ENCODE measurements around the gene CLIC2.
"Not testable (repeated sequence)": the region's sequence is repeated elsewhere in the genome, so short reads cannot be mapped to it uniquely, and the experiment has no call there.

CLIC2 gene

DNA sequence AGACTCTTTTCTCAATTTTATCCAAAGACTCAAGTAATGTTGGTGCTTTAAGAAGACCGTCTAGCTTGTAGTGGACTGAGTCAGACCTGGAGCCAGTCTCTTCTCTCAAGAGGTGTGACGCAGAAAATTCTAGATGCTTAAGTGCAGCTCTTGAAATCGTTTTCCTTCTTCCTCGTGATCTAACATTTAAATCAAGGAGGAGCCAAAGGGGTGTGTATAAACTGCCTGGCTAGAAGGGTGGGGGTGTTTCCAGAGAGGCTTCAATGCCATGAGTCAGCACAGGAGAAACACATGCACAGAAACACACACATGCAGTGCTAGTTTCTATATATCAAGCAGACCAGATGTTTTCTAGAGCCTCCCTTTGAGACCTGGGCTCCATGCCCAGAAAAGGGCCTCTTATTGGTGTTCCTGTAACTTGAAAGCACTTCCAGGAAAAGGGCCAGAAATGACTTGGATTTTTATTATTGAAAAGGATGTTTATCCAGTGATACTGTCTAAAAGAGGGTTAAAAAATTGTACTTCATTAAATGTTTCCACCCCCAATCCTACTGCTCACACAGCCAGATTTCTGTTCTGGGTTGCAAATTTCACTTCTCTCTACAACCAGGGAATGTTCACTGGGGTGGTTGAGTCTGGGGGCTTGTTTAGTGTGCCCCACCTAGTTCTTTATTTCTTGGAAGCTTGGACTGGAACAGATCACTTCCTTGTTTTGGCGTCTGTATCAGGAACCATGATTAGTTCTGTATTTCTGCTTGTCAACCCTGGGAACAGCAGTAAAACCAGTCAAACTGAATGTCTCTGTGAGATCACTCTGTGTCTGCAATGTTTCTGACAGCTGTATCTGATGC lies at the start of gene CLIC2:
CLIC2 (minus strand) TSS at position 129 of the 851 bp plus-strand sequence. CDS start 187 bp downstream, outside the sequence.
- DNase-seq (ENCODE audit: low spot score), result no peak

DNA sequence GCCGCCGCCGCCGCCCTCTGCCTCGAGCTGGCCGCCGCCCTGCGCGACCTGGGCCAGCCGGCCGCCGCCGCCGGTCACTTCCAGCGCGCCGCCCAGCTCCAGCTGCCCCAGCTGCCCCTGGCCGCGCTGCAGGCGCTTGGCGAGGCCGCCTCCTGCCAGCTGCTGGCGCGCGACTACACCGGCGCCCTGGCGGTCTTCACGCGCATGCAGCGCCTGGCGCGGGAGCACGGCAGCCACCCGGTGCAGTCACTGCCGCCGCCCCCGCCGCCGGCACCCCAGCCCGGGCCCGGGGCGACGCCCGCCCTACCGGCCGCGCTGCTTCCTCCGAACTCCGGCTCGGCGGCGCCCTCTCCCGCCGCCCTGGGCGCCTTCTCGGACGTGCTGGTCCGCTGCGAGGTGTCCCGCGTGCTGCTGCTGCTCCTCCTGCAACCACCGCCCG lies 48.1 kb upstream of the CLIC2 start:
- not testable (repeated sequence) for DNase-seq (ENCODE audit: low spot score)

DNA sequence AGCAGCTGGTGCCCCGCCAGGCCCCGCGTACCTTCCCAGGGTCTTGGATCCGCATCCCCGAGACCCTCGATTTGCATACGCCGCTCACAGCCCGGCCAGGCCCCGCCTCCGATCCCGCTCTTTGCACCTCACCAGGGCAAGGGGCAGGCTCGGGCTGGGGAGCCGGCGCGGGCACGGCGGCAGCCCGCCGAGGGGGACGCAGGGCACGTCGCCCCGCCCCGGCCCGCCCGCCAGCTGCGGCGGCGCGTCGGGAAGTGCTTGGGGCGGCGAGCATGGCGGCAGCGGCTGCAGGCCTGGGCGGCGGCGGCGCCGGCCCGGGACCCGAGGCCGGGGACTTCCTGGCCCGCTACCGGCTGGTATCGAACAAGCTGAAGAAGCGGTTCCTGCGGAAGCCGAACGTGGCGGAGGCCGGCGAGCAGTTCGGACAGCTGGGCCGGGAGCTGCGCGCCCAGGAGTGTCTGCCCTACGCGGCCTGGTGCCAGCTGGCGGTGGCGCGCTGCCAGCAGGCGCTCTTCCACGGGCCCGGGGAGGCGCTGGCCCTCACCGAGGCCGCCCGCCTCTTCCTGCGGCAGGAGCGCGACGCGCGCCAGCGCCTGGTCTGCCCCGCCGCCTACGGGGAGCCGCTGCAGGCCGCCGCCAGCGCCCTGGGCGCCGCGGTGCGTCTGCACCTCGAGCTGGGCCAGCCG lies 47.6 kb upstream of the CLIC2 start, which contains the start of gene F8A2:
F8A2 (plus strand) TSS at position 253 of the 686 bp plus-strand sequence; CDS start at position 273, 20 bp downstream.
- DNase-seq (ENCODE audit: low spot score), result not testable (repeated sequence)

DNA sequence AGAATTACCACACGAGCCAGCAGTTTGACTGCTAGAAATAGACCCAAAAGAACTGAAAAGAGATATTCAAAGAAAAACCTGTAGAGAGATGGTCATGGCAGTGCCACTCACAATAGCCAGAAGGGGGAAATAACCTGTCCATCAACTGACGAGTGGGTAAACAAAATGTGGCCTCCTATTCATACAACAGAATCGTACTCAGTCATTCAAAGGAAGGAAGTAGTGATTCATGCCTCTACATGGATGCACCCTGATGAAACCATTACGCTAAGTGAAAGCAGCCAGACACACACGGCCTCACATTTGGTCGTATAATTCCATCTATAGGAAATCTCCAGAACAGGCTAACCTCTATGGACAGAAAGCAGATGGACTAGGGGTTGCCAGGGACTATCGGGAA lies 45.4 kb upstream of the CLIC2 start:
- DNase-seq (ENCODE audit: low spot score), result not testable (repeated sequence)

GRCh38 chrX:155373777-155374458 lies 39.5 kb upstream of the CLIC2 start:
- DNase-seq (ENCODE audit: low spot score), result not testable (repeated sequence)

- not testable (repeated sequence) for DNase-seq (ENCODE audit: low spot score)
Observed at GRCh38 chrX:155363712-155364111, 29.3 kb upstream of the CLIC2 start.

DNA sequence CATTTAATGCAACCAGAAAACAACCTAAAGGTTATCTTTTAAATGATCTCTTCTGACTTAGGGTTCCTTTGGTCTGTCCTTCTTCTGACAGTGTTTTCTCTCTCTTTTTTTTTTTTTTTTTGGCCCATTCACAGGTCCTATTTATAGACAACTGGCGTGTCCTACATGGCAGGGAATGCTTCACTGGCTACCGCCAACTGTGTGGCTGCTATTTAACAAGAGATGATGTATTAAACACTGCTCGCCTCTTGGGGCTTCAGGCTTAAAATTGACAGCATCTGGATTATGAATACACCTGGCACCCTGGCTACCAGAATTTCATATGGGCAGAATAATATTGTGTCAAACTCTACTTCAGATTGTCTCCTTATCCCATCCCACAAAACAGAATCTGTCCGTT lies 15.0 kb upstream of the CLIC2 start:
- not testable (repeated sequence) for DNase-seq (ENCODE audit: low spot score)

GRCh38 chrX:155345689-155346088 lies 11.3 kb upstream of the CLIC2 start:
- not testable (repeated sequence) for DNase-seq (ENCODE audit: low spot score)

- DNase-seq (ENCODE audit: low spot score), result not testable (repeated sequence)
Observed at GRCh38 chrX:155335337-155335712, 911 bp upstream of the CLIC2 start.

GRCh38 chrX:155333544-155334100 lies 792 bp downstream of the CLIC2 start:
- no peak for DNase-seq (ENCODE audit: low spot score)

DNA sequence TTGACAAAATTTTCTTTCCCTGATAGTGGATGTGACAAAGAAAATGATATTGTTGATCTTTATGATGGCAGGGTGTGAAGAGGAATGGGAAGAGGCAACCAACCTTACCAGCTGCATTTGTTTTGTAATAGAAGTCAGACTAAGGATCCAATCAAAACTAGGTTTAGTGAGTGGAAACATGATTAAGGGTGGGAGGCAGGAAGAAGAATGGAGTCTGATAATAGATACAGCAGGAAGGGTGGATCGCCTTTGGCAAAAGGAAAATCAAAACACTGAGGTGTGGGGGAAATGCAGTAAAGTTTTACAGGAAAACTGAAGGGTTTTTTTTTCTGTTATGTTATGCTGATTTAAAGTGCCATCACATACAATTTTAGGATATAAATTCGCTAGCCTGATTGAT lies 3.4 kb downstream of the CLIC2 start:
- no peak for DNase-seq (ENCODE audit: low spot score)

- no peak for DNase-seq (ENCODE audit: low spot score)
Observed at GRCh38 chrX:155329293-155329692, 5.1 kb downstream of the CLIC2 start.

- DNase-seq (ENCODE audit: low spot score), result no peak
Observed at GRCh38 chrX:155326610-155327009, 7.8 kb downstream of the CLIC2 start.

GRCh38 chrX:155314260-155314659 lies 20.2 kb downstream of the CLIC2 start:
- no peak for DNase-seq (ENCODE audit: low spot score)

DNA sequence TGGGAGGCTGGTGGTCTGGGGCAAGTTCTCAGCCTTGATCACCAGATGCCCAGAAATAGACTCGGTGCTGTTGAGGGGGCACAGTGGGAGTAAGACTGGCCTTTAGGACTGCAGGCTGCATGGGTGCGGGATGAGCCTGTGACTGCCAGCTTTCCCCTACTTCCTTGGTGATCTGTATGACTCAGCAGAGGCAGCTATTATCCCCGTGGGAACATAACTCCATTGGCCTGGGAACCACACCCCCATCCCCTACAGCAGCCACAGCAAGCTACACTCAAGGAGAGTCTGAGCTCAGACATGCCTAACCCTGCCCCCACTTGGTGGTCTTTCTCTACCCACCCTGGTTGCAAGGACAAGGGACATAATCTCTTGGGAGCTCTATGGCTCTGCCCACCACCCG lies 20.6 kb downstream of the CLIC2 start:
- DNase-seq (ENCODE audit: low spot score), result no peak

- no peak for DNase-seq (ENCODE audit: low spot score)
Observed at GRCh38 chrX:155293771-155294170, 40.6 kb downstream of the CLIC2 start.

DNA sequence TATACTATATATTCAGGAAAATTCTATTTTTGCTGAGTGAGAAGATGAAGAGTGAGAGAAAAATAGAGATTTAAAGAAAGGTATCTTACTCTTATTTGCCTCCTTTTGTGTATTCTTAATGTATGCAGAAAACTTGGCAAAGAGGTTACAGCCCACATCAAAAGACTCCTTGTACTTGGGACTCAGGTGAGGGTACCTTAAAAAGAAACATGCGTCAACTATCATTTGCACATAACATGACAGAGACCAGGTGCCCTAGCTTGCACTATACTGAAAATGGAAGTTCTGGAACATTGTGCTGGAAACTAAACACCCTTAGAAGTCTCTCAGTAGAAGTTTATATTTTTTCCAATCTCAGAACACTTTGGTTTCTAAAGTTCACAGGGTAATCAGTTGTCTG lies 54.5 kb downstream of the CLIC2 start:
- no peak for DNase-seq (ENCODE audit: low spot score)

DNA sequence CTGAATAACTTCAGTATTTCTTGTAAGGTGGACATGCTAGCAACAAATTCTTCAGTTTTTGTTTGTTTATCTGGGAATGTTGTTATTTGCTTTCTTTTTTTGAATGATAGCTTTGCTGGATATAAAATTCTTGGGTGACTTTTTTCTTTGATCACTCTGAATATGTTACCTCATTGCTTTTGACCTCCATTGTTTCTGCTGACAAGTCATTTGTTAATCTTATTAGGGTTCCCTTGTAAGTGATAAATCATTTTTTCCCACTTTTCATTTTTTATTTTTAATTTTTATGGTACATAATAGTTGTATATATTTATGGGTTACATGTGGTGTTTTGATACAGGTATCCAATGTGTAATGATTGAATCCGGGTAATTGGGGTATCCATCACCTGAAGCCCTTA lies 63.4 kb downstream of the CLIC2 start:
- no peak for DNase-seq (ENCODE audit: low spot score)

- DNase-seq (ENCODE audit: low spot score), result not testable (repeated sequence)
Observed at GRCh38 chrX:155267995-155268394, 66.4 kb downstream of the CLIC2 start.

GRCh38 chrX:155266439-155266838 lies 68.0 kb downstream of the CLIC2 start:
- no peak for DNase-seq (ENCODE audit: low spot score)

DNA sequence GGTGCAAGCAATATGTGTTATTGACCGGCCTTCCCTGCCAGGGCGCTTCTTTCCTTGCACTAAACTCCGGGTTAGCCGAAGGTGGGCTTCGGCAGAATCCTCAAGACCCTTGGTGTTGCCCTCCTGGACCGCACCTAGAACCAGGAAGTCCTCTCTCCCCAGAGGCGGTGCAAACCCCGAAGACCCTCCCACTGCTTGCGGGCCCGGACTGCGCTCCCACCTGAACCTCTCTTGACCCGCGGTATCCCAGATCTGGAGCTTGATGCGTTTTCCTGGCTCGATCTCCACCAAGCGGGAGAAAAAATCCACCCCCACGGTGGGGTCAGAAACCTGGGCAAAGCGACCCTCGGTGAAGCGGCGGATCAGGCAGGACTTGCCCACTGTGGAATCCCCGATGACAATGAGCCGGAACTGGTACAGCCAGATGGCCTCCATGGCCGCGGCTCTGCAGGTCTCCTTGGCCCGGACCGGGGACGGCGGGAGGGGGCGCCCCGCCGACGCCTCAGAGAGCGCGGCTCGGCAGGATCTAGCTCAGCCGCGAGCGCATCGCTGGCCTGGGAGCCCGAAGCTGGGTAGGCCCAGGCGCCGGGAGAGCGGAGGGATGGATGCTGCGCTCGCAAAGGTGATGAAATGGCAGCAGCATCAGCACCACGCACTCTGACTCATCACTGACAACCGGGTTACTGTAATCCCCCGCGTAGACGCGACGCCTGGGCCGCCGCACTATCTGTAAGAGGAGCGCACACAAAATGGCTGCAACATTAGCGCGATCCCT lies 70.4 kb downstream of the CLIC2 start, which contains the start of gene RAB39B:
RAB39B (minus strand) TSS at position 638 of the 775 bp plus-strand sequence; CDS start at position 435, 203 bp downstream.
- DNase-seq (ENCODE audit: low spot score), result peak; percentile 31

Measured in germinal center (tissue), 1 donor.